Heart right ventricle (tissue), 16 donors: ENCODE results near the gene CTBP1. TPM values are rescaled to one million over a fixed set of nuclear protein-coding genes. Genes with fewer than 3 reads are reported as not detected.
A peak's percentile ranks its signal among the peaks of the same experiment; 100 is the strongest.

ENCODE experiments used
- ATAC-seq, 8 donors: fragments of 200-7000 bp; cut with Tn5 transposase; one replicate each; pipeline ENCODE4 v1.9.1; 2020; ENCODE audit warnings: mild to moderate bottlenecking in 8 of 8, moderate library complexity in 8 of 8, moderate number of reproducible peaks in 1 of 8
- DNase-seq, 2 donors: peaks; one replicate each; pipeline ENCODE4 v3.0.0-alpha.2; 2020
- H3K27ac ChIP-seq, 10 donors: fragments of 200-600 bp; sonication (generic) in 2 of 10; one replicate each; pipeline versions ENCODE4 v1.5.0 to v1.8.0; 2020 to 2022; ENCODE audit warnings: mild to moderate bottlenecking in 3 of 10
- H3K27me3 ChIP-seq, 7 donors: fragments of 200-600 bp; one replicate each; pipeline ENCODE4 v1.8.0; 2021 to 2022; ENCODE audit warnings: mild to moderate bottlenecking in 2 of 7
- H3K36me3 ChIP-seq, 9 donors: fragments of 200-600 bp; sonication (generic) in 1 of 9; one replicate each; pipeline versions ENCODE4 v1.5.0 to v1.8.0; 2020 to 2022; ENCODE audit warnings: mild to moderate bottlenecking in 2 of 9
- H3K4me1 ChIP-seq, 9 donors: fragments of 200-600 bp; sonication (generic) in 1 of 9; one replicate each; pipeline versions ENCODE4 v1.5.0 to v1.8.0; 2020 to 2022; ENCODE audit warnings: mild to moderate bottlenecking in 4 of 9
- H3K4me3 ChIP-seq, 10 donors: fragments of 200-600 bp; sonication (generic) in 2 of 10; one replicate each; pipeline versions ENCODE4 v1.5.0 to v1.8.0; 2020 to 2022; ENCODE audit warnings: mild to moderate bottlenecking in 7 of 10, moderate library complexity in 2 of 10
- H3K9me3 ChIP-seq, 11 donors: fragments of 200-600 bp in 10 of 11; sonication (generic) in 2 of 11; one replicate each; pipeline versions ENCODE4 v1.5.0 to v1.8.0; 2013 to 2022; ENCODE audit warnings: mild to moderate bottlenecking in 2 of 11, control low read depth in 1 of 11, moderate library complexity in 1 of 11
- WGBS, 2 donors: extraction: QIAGEN DNeasy Blood & Tissue Kit; methylation state at CpG; one replicate each; pipeline ENCODE4 v1.1.7; 2013; ENCODE audit warnings: inconsistent platforms in 1 of 2; 5-methylcytosine and 5-hydroxymethylcytosine counted together
- intact Hi-C, 10 donors: fragments of 100-400 bp; cut with DNase I; formaldehyde crosslinking; loops; one replicate each; pipeline versions ENCODE4 v1.11.1 to v1.14.2; 2022
- polyA plus RNA-seq, 2 donors: library from polyadenylated mRNA; stranded (reverse); fragments of 200-250 nt; gene quantifications; one replicate each; pipeline ENCODE4 v1.2.3, GENCODE V29; 2013
- total RNA-seq, 10 donors: library from RNA; stranded (reverse); fragmentation: NEBNext Ultra II Directional in 3 of 10; extraction: Animal tissue kit (Norgen Biotek cat#: 25700) in 3 of 10; gene quantifications; one replicate each; pipeline versions ENCODE4 v1.2.1 to v1.2.4, GENCODE V29; 2021 to 2023
- TF ChIP-seq, protein P1 (sequence below), 9 donors: fragments of 200-600 bp; sonication (generic) in 2 of 9; IDR thresholded peaks; one replicate each; pipeline versions ENCODE4 v1.5.0 to v1.8.0; 2021 to 2022; ENCODE audit warnings: antibody characterized with exemption in 9 of 9, mild to moderate bottlenecking in 5 of 9, moderate library complexity in 1 of 9
- donor health status: Arrhythmogenic right ventricular cardiomyopathy.
- donor health status: ischemic (EF 13 %, LVEDD 7.1; RV severe dilation, severe dysfunction).
- donor health status: healthy with polysubstance abuse.
- donor health status: DM: no; HTN: yes; CAD: no.
- donor health status: DM: no; HTN: no; CAD: no.
- donor health status: ischemic (EF 25% LVEDD 6.9; RV normal size, moderate dysfunction).
- donor health status: ischemic (EF 25% LVEDD 5.7; RV mildly dilated, moderate dysfunction).
- donor health status: healthy.
- donor health status: DM: yes; HTN: yes; CAD: no.
- donor health status: Ischemic cardiomyopathy.
- donor health status: ischemic (EF 35%, LVEDD 5.7; RV mildly dilated, moderate dysfunction).
- donor health status: nonischemic (EF 11% LVEDD 7.7; RV severe dilation, severe dysfunction).
- donor health status: DM: yes; HTN: yes; CAD: no.
- donor health status: PGD.
- donor health status: ischemic (EF 29% LVEDD 5.4; RV normal size, mild dysfunction).
- donor health status: nonischemic (EF 23%, LVEDD 6.1; RV moderate dilation, normal function).

CTBP1 gene
- total and polyA plus RNA-seq, 12 donors = 98.6 to 132 (median 121) TPM

DNA sequence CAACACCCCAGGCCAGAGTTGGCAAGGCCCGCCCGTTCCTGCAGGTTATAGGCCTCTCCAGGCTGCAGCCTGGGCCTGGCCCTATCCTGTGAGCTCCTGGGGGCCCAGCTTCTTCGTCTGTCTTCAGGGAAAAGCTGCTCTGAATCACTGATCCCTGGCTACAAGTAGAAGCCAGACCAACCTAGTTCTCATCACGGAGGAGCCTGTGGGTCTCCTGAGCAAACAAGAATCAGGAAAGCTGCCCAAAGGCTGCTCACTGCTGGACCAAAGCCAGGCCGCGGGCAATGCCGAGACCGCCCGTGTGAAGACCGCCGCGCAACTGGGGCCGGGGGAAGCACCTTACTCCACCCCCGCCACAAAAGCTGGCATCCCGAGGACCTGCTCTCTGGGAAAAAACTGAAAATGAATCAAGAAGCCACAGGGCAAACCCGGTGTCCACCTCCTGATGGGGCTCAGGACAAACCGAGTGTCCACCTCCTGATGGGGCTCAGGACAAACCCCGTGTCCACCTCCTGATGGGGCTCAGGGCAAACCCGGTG, 12.8 kb downstream of the CTBP1 start:
- ATAC-seq (no peak), DNase-seq (peak in 1 of 2 donors; percentile 8)
- 91 to 94% methylated on average over 19 of the region's 19 CpGs for WGBS, 2 donors
- Histone ChIP-seq H3K36me3 (peaks cover 0 to 85% (median 48%) of the 10 kb centered on the region in 9 donors), H3K4me3 (no peak overlapping the region), H3K4me1 (peaks cover 15 to 42% (median 23%) of the 10 kb centered on the region in 9 donors), H3K27me3 (no peaks in the 10 kb centered on the region), H3K27ac (no peak overlapping the region), H3K9me3 (no peaks in the 10 kb centered on the region)
- TF ChIP-seq, protein P1, sequence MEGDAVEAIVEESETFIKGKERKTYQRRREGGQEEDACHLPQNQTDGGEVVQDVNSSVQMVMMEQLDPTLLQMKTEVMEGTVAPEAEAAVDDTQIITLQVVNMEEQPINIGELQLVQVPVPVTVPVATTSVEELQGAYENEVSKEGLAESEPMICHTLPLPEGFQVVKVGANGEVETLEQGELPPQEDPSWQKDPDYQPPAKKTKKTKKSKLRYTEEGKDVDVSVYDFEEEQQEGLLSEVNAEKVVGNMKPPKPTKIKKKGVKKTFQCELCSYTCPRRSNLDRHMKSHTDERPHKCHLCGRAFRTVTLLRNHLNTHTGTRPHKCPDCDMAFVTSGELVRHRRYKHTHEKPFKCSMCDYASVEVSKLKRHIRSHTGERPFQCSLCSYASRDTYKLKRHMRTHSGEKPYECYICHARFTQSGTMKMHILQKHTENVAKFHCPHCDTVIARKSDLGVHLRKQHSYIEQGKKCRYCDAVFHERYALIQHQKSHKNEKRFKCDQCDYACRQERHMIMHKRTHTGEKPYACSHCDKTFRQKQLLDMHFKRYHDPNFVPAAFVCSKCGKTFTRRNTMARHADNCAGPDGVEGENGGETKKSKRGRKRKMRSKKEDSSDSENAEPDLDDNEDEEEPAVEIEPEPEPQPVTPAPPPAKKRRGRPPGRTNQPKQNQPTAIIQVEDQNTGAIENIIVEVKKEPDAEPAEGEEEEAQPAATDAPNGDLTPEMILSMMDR (IDR thresholded peaks at IDR 0.05) = no peak
- intact Hi-C loops = no loop called here

DNA sequence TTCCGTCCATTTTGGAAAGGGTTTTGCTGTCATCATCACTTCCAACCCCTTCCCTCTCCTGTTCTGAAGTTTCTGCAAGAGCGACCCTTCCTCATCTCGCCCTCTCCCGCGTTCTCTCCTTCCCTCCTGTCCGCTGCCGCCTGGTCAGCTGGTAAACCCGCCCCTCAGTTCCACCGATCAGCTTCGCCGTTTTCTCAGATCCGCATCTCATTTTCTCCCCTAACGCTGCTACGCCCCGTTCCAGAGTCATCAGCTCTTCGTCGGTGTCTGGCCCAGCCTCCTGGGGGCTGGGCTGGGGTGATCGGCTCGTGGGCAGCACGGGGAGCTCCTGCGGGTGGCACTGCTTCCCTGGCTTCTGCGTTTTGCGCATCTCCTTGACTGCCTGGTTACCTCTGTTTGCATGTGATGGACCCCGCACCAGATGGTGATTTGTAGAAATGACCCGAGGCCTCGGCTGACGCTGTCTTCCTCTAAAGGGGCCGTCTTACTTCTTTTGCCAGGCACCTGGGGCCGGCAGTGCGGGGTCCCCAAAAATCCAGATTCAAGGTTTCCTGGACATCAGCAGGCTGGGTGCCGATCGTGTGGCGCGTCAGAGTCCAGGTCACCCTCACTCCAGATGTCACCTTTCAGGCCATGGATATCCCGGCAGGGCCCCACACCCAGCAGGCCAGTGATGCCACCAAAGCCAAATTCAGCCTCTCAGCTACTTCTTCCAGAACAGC, 13.4 kb downstream of the CTBP1 start:
- Histone ChIP-seq H3K36me3 (peaks cover 0 to 85% (median 49%) of the 10 kb centered on the region in 9 donors), H3K4me1 (peaks cover 15 to 37% (median 23%) of the 10 kb centered on the region in 9 donors), H3K27me3 (no peaks in the 10 kb centered on the region), H3K4me3 (no peak overlapping the region), H3K27ac (no peak overlapping the region), H3K9me3 (no peaks in the 10 kb centered on the region)
- TF ChIP-seq, protein P1 (IDR thresholded peaks at IDR 0.05) = no peak
- DNase-seq (peak in 1 of 2 donors; percentile 4), ATAC-seq (no peak)
- 95% methylated on average over 35 of the region's 35 CpGs for WGBS, 2 donors
- intact Hi-C loops = no loop called here

- H3K27me3 ChIP-seq = no peaks in the 10 kb centered on the region
- no peak overlapping the region for H3K4me3 ChIP-seq
- peaks cover 15 to 37% (median 23%) of the 10 kb centered on the region in 9 donors for H3K4me1 ChIP-seq
- ATAC-seq = no peak
- intact Hi-C loops = loop anchor here in 1 of 10 donors (5.0 kb wide), 1 partner anchor 68 kb away; no protein-coding TSS in a partner anchor
- H3K27ac ChIP-seq = peak overlapping the region in 2 of 10 donors; percentile 74 to 80
- WGBS, 2 donors = 84 to 91% methylated on average over 24 of the region's 24 CpGs
- peak in 1 of 2 donors; percentile 7 for DNase-seq
- TF ChIP-seq, protein P1 (IDR thresholded peaks at IDR 0.05) = no peak
- H3K36me3 ChIP-seq = peaks cover 0 to 89% (median 49%) of the 10 kb centered on the region in 9 donors
- no peaks in the 10 kb centered on the region for H3K9me3 ChIP-seq
These were observed 14.1 kb downstream of the CTBP1 start for GRCh38 chr4:1234811-1235292.

DNA sequence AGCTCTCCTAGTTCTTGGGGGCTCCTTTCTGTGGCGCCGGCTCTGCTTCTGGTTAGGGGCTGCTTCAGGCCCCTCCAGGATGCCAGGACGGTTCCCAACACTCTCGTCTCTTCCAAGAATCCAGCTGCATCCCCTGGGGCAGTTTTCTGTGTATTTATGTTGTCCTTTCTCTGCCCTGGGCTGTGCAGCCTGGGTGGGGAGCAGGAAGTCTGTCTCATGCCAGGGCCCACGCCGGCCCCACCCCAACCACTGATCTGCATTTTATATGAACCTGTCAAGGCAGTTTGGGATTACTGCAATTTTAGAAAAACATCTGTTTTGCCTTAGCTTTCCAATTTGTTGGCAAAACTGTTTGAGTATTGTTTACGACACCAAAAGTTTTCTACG, 14.6 kb downstream of the CTBP1 start:
- peak overlapping the region in 9 of 10 donors; percentile 3 to 80 (median 69) for H3K27ac ChIP-seq
- peak in 1 of 2 donors; percentile 17 for DNase-seq
- peaks cover 15 to 36% (median 23%) of the 10 kb centered on the region in 9 donors for H3K4me1 ChIP-seq
- peaks cover 0 to 89% (median 44%) of the 10 kb centered on the region in 9 donors for H3K36me3 ChIP-seq
- H3K4me3 ChIP-seq = no peak overlapping the region
- ATAC-seq = peak in 3 of 8 donors; percentile 12 to 29 (median 18)
- no peaks in the 10 kb centered on the region for H3K27me3 ChIP-seq
- intact Hi-C loops = loop anchor here in 1 of 10 donors (5.0 kb wide), 1 partner anchor 67 kb away; no protein-coding TSS in a partner anchor
- WGBS, 2 donors = 46 to 60% methylated on average over 8 of the region's 8 CpGs
- TF ChIP-seq, protein P1 (IDR thresholded peaks at IDR 0.05) = no peak
- no peaks in the 10 kb centered on the region for H3K9me3 ChIP-seq
